C4-2B (cell line): ENCODE measurements around the gene BORCS6.

Experiments
- CTCF ChIP-seq: fragments of 450-650 bp; conservative IDR thresholded peaks from 2 replicates; pipeline ENCODE4 v1.5.1; 2017; ENCODE audit warnings: mild to moderate bottlenecking
- ZFX ChIP-seq: fragments of 450-650 bp; IDR thresholded peaks from 2 replicates; pipeline ENCODE4 v1.6.1; 2017

- TF ChIP-seq CTCF (no peak), ZFX (no peak)
Observed at GRCh38 chr17:8227238-8227581, 37.2 kb upstream of the BORCS6 start.
